ENCODE measurements around the gene RNF207. TPM values are rescaled to one million over a fixed set of nuclear protein-coding genes. Genes with fewer than 3 reads are reported as not detected.

Gene RNF207
- total and polyA plus RNA-seq, 2 of the 8 experiments (the other 6 are each of a cell fraction or from before 2014, with no cell fraction given), result 3.9 to 5.4 TPM

GRCh38 chr1:6176779-6177178 lies 29.1 kb upstream of the RNF207 start (continued):
- TF ChIP-seq, protein P1, sequence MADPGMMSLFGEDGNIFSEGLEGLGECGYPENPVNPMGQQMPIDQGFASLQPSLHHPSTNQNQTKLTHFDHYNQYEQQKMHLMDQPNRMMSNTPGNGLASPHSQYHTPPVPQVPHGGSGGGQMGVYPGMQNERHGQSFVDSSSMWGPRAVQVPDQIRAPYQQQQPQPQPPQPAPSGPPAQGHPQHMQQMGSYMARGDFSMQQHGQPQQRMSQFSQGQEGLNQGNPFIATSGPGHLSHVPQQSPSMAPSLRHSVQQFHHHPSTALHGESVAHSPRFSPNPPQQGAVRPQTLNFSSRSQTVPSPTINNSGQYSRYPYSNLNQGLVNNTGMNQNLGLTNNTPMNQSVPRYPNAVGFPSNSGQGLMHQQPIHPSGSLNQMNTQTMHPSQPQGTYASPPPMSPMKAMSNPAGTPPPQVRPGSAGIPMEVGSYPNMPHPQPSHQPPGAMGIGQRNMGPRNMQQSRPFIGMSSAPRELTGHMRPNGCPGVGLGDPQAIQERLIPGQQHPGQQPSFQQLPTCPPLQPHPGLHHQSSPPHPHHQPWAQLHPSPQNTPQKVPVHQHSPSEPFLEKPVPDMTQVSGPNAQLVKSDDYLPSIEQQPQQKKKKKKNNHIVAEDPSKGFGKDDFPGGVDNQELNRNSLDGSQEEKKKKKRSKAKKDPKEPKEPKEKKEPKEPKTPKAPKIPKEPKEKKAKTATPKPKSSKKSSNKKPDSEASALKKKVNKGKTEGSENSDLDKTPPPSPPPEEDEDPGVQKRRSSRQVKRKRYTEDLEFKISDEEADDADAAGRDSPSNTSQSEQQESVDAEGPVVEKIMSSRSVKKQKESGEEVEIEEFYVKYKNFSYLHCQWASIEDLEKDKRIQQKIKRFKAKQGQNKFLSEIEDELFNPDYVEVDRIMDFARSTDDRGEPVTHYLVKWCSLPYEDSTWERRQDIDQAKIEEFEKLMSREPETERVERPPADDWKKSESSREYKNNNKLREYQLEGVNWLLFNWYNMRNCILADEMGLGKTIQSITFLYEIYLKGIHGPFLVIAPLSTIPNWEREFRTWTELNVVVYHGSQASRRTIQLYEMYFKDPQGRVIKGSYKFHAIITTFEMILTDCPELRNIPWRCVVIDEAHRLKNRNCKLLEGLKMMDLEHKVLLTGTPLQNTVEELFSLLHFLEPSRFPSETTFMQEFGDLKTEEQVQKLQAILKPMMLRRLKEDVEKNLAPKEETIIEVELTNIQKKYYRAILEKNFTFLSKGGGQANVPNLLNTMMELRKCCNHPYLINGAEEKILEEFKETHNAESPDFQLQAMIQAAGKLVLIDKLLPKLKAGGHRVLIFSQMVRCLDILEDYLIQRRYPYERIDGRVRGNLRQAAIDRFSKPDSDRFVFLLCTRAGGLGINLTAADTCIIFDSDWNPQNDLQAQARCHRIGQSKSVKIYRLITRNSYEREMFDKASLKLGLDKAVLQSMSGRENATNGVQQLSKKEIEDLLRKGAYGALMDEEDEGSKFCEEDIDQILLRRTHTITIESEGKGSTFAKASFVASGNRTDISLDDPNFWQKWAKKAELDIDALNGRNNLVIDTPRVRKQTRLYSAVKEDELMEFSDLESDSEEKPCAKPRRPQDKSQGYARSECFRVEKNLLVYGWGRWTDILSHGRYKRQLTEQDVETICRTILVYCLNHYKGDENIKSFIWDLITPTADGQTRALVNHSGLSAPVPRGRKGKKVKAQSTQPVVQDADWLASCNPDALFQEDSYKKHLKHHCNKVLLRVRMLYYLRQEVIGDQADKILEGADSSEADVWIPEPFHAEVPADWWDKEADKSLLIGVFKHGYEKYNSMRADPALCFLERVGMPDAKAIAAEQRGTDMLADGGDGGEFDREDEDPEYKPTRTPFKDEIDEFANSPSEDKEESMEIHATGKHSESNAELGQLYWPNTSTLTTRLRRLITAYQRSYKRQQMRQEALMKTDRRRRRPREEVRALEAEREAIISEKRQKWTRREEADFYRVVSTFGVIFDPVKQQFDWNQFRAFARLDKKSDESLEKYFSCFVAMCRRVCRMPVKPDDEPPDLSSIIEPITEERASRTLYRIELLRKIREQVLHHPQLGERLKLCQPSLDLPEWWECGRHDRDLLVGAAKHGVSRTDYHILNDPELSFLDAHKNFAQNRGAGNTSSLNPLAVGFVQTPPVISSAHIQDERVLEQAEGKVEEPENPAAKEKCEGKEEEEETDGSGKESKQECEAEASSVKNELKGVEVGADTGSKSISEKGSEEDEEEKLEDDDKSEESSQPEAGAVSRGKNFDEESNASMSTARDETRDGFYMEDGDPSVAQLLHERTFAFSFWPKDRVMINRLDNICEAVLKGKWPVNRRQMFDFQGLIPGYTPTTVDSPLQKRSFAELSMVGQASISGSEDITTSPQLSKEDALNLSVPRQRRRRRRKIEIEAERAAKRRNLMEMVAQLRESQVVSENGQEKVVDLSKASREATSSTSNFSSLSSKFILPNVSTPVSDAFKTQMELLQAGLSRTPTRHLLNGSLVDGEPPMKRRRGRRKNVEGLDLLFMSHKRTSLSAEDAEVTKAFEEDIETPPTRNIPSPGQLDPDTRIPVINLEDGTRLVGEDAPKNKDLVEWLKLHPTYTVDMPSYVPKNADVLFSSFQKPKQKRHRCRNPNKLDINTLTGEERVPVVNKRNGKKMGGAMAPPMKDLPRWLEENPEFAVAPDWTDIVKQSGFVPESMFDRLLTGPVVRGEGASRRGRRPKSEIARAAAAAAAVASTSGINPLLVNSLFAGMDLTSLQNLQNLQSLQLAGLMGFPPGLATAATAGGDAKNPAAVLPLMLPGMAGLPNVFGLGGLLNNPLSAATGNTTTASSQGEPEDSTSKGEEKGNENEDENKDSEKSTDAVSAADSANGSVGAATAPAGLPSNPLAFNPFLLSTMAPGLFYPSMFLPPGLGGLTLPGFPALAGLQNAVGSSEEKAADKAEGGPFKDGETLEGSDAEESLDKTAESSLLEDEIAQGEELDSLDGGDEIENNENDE (IDR thresholded peaks at IDR 0.05; ENCODE audit: insufficient replicate concordance, low read length), result no peak
- no peak for TF ChIP-seq FOSL1 (IDR thresholded peaks at IDR 0.05; ENCODE audit: insufficient read depth, low read depth, low read length)
- no peak for TF ChIP-seq RXRA (IDR thresholded peaks at IDR 0.05; ENCODE audit: insufficient read depth, low read depth, low read length)
- TF ChIP-seq RNF2 (IDR thresholded peaks at IDR 0.05; ENCODE audit: borderline replicate concordance, low read depth, low read length, missing control alignments, poor library complexity, severe bottlenecking), result no peak
- no peak for TF ChIP-seq POLR2AphosphoS5 (IDR thresholded peaks at IDR 0.05; ENCODE audit: low read depth, low read length)
- no peak for TF ChIP-seq RFX5 (IDR thresholded peaks at IDR 0.05; ENCODE audit: borderline replicate concordance, low read depth, low read length)
- no peak for TF ChIP-seq TBP (IDR thresholded peaks at IDR 0.05; ENCODE audit: low read depth, low read length)
- TF ChIP-seq KDM4A (IDR thresholded peaks at IDR 0.05; ENCODE audit: low read depth, low read length, severe bottlenecking), result no peak
